HFF-Myc (cell line): ENCODE measurements around the gene SSTR5.
"Not testable (repeated sequence)": the region's sequence is repeated elsewhere in the genome, so short reads cannot be mapped to it uniquely, and the experiment has no call there.

ENCODE experiments used
- DNase-seq: peaks from one replicate; pipeline ENCODE4 v3.0.0-alpha.2; 2011; ENCODE audit warnings: low read depth; ENCODE audit errors: extremely low read depth
- H3K4me3 ChIP-seq: replicated peaks from 2 replicates; pipeline ENCODE4 v1.5.1; 2011; ENCODE audit warnings: low read depth, mild to moderate bottlenecking, control low read depth, low read length
- TF ChIP-seq, protein P1 (sequence below): IDR thresholded peaks from 2 replicates; pipeline ENCODE4 v1.5.1; 2012; ENCODE audit warnings: mild to moderate bottlenecking, low read depth, low read length, control low read depth; ENCODE audit errors: missing control alignments

Gene SSTR5

GRCh38 chr16:1072526-1073261, at the start of gene SSTR5:
TSS of gene SSTR5 (plus strand) at chr16:1072747. CDS start at chr16:1078869, 6,122 bp downstream.
- DNase-seq = no peak
- TF ChIP-seq, protein P1, sequence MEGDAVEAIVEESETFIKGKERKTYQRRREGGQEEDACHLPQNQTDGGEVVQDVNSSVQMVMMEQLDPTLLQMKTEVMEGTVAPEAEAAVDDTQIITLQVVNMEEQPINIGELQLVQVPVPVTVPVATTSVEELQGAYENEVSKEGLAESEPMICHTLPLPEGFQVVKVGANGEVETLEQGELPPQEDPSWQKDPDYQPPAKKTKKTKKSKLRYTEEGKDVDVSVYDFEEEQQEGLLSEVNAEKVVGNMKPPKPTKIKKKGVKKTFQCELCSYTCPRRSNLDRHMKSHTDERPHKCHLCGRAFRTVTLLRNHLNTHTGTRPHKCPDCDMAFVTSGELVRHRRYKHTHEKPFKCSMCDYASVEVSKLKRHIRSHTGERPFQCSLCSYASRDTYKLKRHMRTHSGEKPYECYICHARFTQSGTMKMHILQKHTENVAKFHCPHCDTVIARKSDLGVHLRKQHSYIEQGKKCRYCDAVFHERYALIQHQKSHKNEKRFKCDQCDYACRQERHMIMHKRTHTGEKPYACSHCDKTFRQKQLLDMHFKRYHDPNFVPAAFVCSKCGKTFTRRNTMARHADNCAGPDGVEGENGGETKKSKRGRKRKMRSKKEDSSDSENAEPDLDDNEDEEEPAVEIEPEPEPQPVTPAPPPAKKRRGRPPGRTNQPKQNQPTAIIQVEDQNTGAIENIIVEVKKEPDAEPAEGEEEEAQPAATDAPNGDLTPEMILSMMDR = no peak
- H3K4me3 ChIP-seq = no peak within 1 kb of the TSS

DNA sequence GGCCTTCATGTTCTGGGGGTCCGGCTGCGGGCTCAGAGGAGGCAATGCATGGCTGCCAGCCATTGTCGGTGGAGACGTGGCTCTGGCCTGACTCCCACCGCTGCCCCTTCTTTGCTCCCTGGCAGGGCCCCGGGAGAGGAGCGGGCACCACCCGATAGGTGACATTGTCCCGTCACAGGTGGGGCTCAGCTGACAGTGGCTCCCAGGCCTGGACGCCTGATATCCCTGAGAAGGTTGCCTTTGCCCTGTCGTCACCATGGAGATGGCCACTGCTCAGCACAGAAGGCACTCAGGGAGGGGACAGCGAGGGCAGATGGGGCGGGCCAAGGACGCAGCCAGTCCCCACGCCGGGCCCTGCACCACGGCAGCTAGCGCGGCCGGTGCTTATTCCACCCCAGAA, 48.4 kb upstream of the SSTR5 start:
- DNase-seq = no peak
- TF ChIP-seq, protein P1 = no peak
- H3K4me3 ChIP-seq = no peak overlapping the region

GRCh38 chr16:1025183-1025809, 47.3 kb upstream of the SSTR5 start:
- not testable (repeated sequence) for DNase-seq, H3K4me3 ChIP-seq

- no peak overlapping the region for H3K4me3 ChIP-seq
- TF ChIP-seq, protein P1 = no peak
- no peak for DNase-seq
Measured at GRCh38 chr16:1026057-1026783, 46.3 kb upstream of the SSTR5 start.

GRCh38 chr16:1026784-1027500, 45.6 kb upstream of the SSTR5 start:
- DNase-seq = no peak
- H3K4me3 ChIP-seq = no peak overlapping the region
- TF ChIP-seq, protein P1 = no peak

- H3K4me3 ChIP-seq = no peak overlapping the region
- no peak for DNase-seq
- TF ChIP-seq, protein P1 = no peak
Measured at GRCh38 chr16:1027501-1027815, 45.1 kb upstream of the SSTR5 start.

- no peak for DNase-seq
- H3K4me3 ChIP-seq = no peak overlapping the region
- TF ChIP-seq, protein P1 = no peak
Measured at GRCh38 chr16:1028056-1028455, 44.5 kb upstream of the SSTR5 start.
